SK-N-MC (cell line): ENCODE results near the gene LUZP1.

ENCODE experiments used
- EZH2 ChIP-seq: fragments of 200-600 bp; sonication (generic); IDR thresholded peaks from one replicate; pipeline ENCODE4 v1.6.1; 2017; ENCODE audit warnings: antibody characterized with exemption
- POLR2AphosphoS5 ChIP-seq: IDR thresholded peaks from 2 replicates; pipeline ENCODE4 v1.6.1; 2012; ENCODE audit warnings: mild to moderate bottlenecking, low read depth, low read length, borderline replicate concordance

DNA sequence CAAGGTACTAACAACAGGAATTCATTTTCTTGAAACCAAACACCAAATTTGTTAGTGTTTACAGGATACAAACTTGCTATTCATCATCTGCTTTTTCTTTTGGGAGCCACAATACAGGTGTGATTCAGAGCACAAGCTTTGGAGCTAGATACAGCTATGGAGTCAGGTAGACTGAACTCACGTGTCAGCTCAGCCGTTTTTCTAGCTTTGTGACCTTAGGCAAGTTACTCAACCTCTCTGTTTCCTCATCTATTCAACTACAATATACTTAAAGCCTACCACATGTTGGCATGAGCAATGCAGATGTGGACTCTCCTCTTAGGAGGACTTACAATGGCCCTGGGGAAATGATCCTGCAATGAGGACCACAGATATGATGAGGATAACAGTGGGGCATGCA is 42.3 kb upstream of the LUZP1 start:
- TF ChIP-seq POLR2AphosphoS5 (no peak), EZH2 (no peak)
